Mesodermal cell (in vitro differentiated cells): ENCODE data around the gene POLD3. TPM values are rescaled to one million over a fixed set of nuclear protein-coding genes. Genes with fewer than 3 reads are reported as not detected.
A peak's percentile ranks its signal among the peaks of the same experiment; 100 is the strongest.

Experiments used
- H3K27ac ChIP-seq: 2 replicates; pipeline ENCODE4 v1.7.0; 2013; ENCODE audit warnings: mild to moderate bottlenecking, low read depth, low read length, moderate library complexity; ENCODE audit not compliant: severe bottlenecking
- H3K36me3 ChIP-seq: 2 replicates; pipeline ENCODE4 v1.7.1; 2013; ENCODE audit warnings: mild to moderate bottlenecking, low read length, moderate library complexity; ENCODE audit not compliant: control insufficient read depth, insufficient read depth
- H3K4me1 ChIP-seq: one replicate; pipeline ENCODE4 v1.7.1; 2013; ENCODE audit warnings: mild to moderate bottlenecking, low read length; ENCODE audit not compliant: insufficient read depth, control insufficient read depth, poor library complexity, severe bottlenecking
- H3K4me3 ChIP-seq: 2 replicates; pipeline ENCODE4 v1.7.0; 2013; ENCODE audit warnings: low read length, control low read depth, mild to moderate bottlenecking; ENCODE audit not compliant: insufficient read depth, poor library complexity, severe bottlenecking; ENCODE audit errors: extremely low read depth
- H3K9me3 ChIP-seq: 2 replicates; pipeline ENCODE4 v1.7.1; 2013; ENCODE audit warnings: mild to moderate bottlenecking, low read length, moderate library complexity; ENCODE audit not compliant: control insufficient read depth
- WGBS, 2 experiments: methylation state at CpG; one replicate each; pipeline ENCODE4 v1.1.5; 2013; ENCODE audit warnings: missing lambda C conversion rate in 2 of 2; ENCODE audit not compliant: insufficient coverage in 2 of 2; 5-methylcytosine and 5-hydroxymethylcytosine counted together
- polyA plus RNA-seq, 2 experiments: library from polyadenylated mRNA; stranded (reverse); fragments of 50-300 nt; gene quantifications; one replicate each; pipeline ENCODE4 v1.2.3, GENCODE V29; 2013

The POLD3 gene
- 15.2 TPM for polyA plus RNA-seq (2013, experiment 1 of 2)
- 16.1 TPM for polyA plus RNA-seq (2013, experiment 2 of 2)

DNA sequence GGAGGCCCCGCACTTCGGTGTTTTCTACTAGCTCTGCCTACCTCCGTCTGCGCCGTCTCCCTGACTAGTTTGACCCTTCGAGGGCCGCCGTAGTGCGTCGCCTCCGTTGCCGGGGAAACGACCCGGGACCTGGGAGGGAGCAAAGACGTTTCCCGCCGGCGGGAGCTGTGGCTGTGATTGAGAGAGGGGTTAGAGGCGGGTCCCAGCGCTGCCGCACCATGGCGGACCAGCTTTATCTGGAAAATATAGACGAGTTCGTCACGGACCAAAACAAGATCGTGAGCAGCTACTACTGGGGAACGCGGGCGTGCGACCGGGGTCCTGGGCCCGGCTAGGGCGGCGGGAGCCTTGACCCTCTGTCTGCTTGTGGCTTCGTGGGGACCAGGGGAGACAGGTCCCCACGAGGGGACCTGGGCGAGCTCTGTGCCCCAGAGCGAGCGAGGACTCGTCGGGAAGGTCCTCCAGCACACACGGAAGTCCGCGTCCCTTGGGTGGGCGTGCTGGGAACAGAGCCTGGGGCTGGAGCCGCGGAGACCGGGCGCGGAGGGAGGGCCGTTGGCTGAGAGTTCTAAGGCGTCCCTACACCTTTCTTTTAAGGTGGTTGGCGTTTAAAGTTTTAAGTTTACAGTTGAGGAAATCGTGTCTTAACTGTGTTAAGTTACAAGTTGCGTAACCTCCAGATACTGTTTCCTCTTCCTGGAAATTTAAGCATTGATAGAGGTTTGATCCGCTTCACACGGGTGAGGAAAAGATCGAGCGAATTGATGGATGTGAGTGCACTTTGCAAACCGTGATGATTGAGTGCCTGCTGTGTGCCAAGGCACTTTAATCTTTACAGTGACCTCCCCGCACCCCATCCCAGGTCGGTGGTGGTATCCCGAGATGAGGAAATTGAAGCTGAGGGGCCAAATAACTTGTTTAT lies at the start of gene POLD3:
Gene POLD3 (plus strand): TSS at position 142 of the 922 bp plus-strand sequence. CDS start 77 bp downstream, at position 219.
- H3K4me1 ChIP-seq = no peaks in the 10 kb centered on the region
- peak within 1 kb of the TSS; percentile 73 for H3K27ac ChIP-seq
- H3K4me3 ChIP-seq = peak within 1 kb of the TSS; percentile 91
- no peaks in the 10 kb centered on the region for H3K9me3 ChIP-seq
- 0 to 1% methylated on average over 38 to 52 of the region's 63 CpGs for WGBS, 2 experiments
- H3K36me3 ChIP-seq = peaks cover 31% of the 10 kb centered on the region

DNA sequence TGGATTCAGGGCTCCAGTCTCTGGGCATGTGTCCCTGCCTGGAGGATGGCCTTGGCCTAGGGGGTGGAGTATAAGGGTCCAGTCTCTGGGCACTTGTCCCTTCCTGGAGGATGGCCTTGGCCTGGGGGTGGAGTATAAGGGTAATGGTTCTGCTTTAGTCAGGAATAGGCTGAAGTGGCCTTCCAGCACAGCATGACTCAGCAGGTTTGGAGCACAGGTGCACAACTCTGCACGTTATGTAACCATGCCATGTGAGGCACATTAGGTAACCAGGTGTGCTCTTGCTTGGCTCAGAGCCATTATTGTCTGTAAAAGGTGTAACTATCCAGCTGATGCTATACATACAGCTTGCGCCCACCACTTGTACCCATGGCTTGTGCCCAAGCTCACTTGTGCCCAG lies 48.4 kb upstream of the POLD3 start:
- Histone ChIP-seq H3K9me3 (peaks cover 14% of the 10 kb centered on the region), H3K4me3 (no peak overlapping the region), H3K4me1 (no peaks in the 10 kb centered on the region), H3K36me3 (no peaks in the 10 kb centered on the region), H3K27ac (no peak overlapping the region)
- 81 to 91% methylated on average over 2 of the region's 2 CpGs for WGBS, 2 experiments

- Histone ChIP-seq H3K27ac (no peak overlapping the region), H3K4me1 (no peaks in the 10 kb centered on the region), H3K9me3 (peaks cover 14% of the 10 kb centered on the region), H3K36me3 (no peaks in the 10 kb centered on the region), H3K4me3 (no peak overlapping the region)
- WGBS, 2 experiments = 93 to 98% methylated on average over 4 to 5 of the region's 5 CpGs
These were observed 45.6 kb upstream of the POLD3 start for GRCh38 chr11:74546752-74547151.

GRCh38 chr11:74550991-74551753 lies 41.2 kb upstream of the POLD3 start:
- 84 to 96% methylated on average over 3 to 4 of the region's 4 CpGs for WGBS, 2 experiments
- no peak overlapping the region for H3K4me3 ChIP-seq
- no peaks in the 10 kb centered on the region for H3K36me3 ChIP-seq
- no peaks in the 10 kb centered on the region for H3K9me3 ChIP-seq
- H3K27ac ChIP-seq = no peak overlapping the region
- peaks cover 11% of the 10 kb centered on the region for H3K4me1 ChIP-seq

- no peak overlapping the region for H3K4me3 ChIP-seq
- no peak overlapping the region for H3K27ac ChIP-seq
- no peaks in the 10 kb centered on the region for H3K36me3 ChIP-seq
- no peaks in the 10 kb centered on the region for H3K9me3 ChIP-seq
- peaks cover 11% of the 10 kb centered on the region for H3K4me1 ChIP-seq
These were observed 40.6 kb upstream of the POLD3 start for GRCh38 chr11:74551754-74552145.

DNA sequence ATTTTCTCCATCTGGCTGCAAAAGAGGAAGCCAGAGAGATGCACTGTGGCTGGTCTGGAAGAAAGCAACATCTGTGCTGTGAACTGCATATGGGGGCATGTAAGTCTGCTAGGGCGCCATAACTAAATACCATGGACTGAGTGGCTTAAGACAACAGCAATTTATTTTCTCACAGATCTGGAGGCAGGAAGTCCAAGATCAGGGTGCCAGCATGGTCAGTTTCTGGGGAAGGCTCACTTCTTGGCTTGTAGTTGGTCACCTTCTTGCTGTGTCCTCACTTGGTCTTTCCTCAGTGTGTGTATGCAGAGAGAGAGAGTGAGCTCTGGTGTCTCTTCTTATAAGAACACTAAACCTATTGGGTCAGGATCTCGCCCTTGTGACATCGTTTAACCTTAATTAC lies 34.9 kb upstream of the POLD3 start:
- Histone ChIP-seq H3K4me1 (peaks cover 15% of the 10 kb centered on the region), H3K9me3 (peaks cover 8% of the 10 kb centered on the region), H3K4me3 (no peak overlapping the region), H3K27ac (no peak overlapping the region), H3K36me3 (no peaks in the 10 kb centered on the region)
- WGBS, 2 experiments = 100% methylated on average over 1 of the region's 3 CpGs

DNA sequence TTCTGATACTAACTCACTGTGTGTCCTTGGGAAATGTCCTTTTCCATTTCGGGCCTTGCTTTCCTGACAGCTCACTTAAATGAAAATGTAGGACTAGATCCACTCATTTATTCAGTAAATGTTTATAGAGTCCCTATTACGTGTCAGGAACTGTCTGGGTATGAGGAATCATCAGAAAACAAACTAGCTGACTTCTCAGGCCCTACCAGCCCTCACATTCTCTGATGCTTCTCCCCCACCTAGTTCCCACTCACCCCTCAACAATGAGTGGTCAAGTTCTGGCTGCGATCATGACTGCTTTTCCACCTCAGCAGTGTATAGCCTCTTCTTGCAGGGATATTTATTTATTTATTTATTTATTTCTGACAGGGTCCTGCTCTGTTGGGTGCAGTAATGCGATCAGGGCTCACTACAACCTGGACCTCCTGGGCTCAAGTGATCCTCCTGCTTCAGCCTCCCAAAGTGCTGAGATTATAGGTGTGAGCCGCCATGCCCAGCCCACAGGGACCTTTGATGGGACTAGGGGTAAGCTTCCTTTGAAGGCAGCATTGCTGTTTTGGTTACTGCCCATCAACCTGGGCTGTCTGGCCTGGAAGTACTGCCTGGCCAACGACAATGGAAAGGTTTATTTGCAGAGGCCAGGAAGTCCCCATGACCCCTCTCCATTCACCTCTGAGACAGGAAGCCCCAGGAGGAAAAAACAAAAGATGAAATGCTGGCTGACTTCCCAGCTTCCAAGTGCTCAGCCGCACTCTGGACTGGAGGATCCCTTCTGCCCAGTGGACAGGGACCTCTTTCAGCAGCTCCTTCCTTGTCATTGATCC lies 33.1 kb upstream of the POLD3 start:
- Histone ChIP-seq H3K27ac (peak overlapping the region; percentile 5), H3K4me3 (no peak overlapping the region), H3K36me3 (no peaks in the 10 kb centered on the region), H3K4me1 (peaks cover 5% of the 10 kb centered on the region), H3K9me3 (peaks cover 8% of the 10 kb centered on the region)
- WGBS, 2 experiments = 87 to 92% methylated on average over 4 to 5 of the region's 7 CpGs

DNA sequence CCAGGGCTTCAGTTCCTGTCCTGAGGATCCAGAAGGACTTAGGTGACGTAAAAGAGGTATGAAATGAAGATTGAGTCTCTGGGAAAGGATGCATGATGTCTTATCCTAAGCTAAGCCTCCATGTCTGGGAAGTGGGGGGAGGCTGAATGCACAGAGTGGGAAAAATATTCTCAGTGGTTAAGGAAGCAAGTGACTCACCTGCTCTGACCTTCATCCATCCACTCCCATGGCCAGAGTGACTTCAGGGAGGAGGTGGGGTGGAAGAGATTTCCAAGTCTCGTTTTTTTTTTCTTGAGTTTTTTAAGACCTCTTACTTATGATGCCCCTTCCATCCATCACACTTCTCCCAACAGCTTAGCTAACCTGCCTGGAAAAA lies 32.5 kb upstream of the POLD3 start:
- Histone ChIP-seq H3K9me3 (peaks cover 8% of the 10 kb centered on the region), H3K36me3 (no peaks in the 10 kb centered on the region), H3K4me1 (peaks cover 5% of the 10 kb centered on the region), H3K27ac (peak overlapping the region; percentile 5), H3K4me3 (no peak overlapping the region)
- 100% methylated on average over 1 of the region's 2 CpGs; no CpG with 5 or more reads in 1 of the 2 experiments for WGBS, 2 experiments

DNA sequence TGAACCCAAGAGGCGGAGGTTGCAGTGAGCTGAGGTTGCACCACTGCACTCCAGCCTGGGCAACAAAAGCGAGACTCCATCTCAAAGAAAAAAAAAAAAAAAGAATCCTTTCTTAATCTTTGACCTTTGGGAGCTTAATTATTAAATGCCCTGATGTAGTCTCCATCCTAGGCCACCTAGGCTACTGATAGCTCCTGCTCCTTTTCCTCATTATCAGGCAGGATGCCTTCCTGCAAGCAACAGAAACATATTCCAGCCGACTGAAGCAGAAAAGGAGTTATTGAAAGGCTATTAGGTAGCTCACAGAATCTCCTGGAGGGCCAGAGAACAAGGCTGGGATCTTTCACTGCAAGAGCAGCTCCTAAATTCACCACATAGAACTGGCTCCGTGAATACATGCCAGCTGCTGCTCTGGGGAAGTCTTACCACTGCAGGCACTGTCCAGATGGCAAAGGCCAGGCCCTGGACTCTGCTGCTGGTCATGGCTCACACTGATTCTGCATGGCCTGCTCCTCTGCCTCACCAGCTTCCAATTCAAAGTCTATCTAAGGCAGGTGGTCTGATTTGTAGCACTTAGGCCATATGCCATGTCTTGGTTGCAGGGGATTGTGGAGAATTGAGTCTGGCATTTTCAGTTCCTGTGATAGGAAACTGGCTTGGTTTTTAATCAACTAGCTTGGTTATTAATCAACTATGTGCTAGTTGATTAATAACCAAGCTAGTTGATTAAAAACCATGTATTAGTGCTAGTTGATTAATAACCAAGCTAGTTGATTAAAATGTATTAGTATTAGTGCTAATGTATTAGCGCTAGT lies 26.0 kb upstream of the POLD3 start:
- Histone ChIP-seq H3K9me3 (peaks cover 6% of the 10 kb centered on the region), H3K4me3 (no peak overlapping the region), H3K36me3 (no peaks in the 10 kb centered on the region), H3K27ac (no peak overlapping the region), H3K4me1 (no peaks in the 10 kb centered on the region)
- 90 to 92% methylated on average over 2 to 3 of the region's 5 CpGs for WGBS, 2 experiments

DNA sequence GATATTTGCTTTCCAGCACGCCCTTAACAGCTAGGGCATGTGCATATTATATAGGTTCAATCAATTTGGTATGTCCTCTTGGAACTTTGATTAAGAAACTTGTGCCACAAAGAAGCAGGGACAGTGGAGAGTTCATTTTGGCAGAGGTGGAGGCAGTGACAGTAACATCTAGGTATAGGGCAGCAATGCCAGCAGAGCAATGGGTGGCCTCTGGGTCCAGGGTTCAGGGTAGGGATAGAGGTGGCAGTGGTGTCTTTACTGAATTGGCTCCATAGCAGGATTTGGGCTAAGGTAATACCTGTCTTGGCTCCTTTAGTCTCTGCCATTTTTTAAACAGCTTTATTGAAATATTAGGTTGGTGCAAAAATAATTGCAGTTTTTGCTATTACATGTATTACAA lies 24.4 kb upstream of the POLD3 start:
- Histone ChIP-seq H3K4me3 (no peak overlapping the region), H3K4me1 (no peaks in the 10 kb centered on the region), H3K27ac (no peak overlapping the region), H3K9me3 (no peaks in the 10 kb centered on the region), H3K36me3 (no peaks in the 10 kb centered on the region)
- WGBS, 2 experiments = 83 to 100% methylated on average over 1 of the region's 1 CpG
